ENCODE results near the gene ENO2.
A peak's percentile ranks its signal among the peaks of the same experiment; 100 is the strongest.

ENO2 gene

GRCh38 chr12:6950811-6951540, 36.6 kb downstream of the ENO2 start, which contains the start of gene PTPN6:
Gene PTPN6 (plus strand): TSS chr12:6951356. CDS start chr12:6951513, 157 bp downstream.
- peak; percentile 72 to 73 for DNase-seq

- peak in 1 of 2 donors; percentile 63 for DNase-seq
These were observed 37.3 kb downstream of the ENO2 start for GRCh38 chr12:6951551-6952120.

- no peak for DNase-seq
These were observed 37.9 kb downstream of the ENO2 start for GRCh38 chr12:6952121-6952862.

GRCh38 chr12:6952863-6953441, 38.6 kb downstream of the ENO2 start:
- peak in 1 of 2 donors; percentile 40 for DNase-seq

GRCh38 chr12:6953442-6954315, 39.3 kb downstream of the ENO2 start:
- DNase-seq, result peak; percentile 89 to 94

- peak in 1 of 2 donors; percentile 37 for DNase-seq
These were observed 40.1 kb downstream of the ENO2 start for GRCh38 chr12:6954316-6955107.

- peak in 1 of 2 donors; percentile 27 for DNase-seq
These were observed 41.0 kb downstream of the ENO2 start for GRCh38 chr12:6955108-6956020.

GRCh38 chr12:6956021-6956727, 41.8 kb downstream of the ENO2 start:
- DNase-seq, result peak; percentile 41 to 58

GRCh38 chr12:6957151-6957701, 42.8 kb downstream of the ENO2 start:
- peak in 1 of 2 donors; percentile 71 for DNase-seq

- peak in 1 of 2 donors; percentile 34 for DNase-seq
These were observed 43.6 kb downstream of the ENO2 start for GRCh38 chr12:6957741-6958608.

- DNase-seq, result peak in 1 of 2 donors; percentile 35
These were observed 44.3 kb downstream of the ENO2 start for GRCh38 chr12:6958609-6959057.

GRCh38 chr12:6959058-6959804, 44.9 kb downstream of the ENO2 start:
- DNase-seq, result peak; percentile 84 to 91

- no peak for DNase-seq
These were observed 45.6 kb downstream of the ENO2 start for GRCh38 chr12:6959805-6960592.

- DNase-seq, result peak; percentile 47 to 61
These were observed 46.4 kb downstream of the ENO2 start for GRCh38 chr12:6960593-6961277.

GRCh38 chr12:6961278-6961694, 46.9 kb downstream of the ENO2 start:
- DNase-seq, result peak; percentile 90 to 94

Measured in CD4-positive, alpha-beta T cell treated with Interferon alpha-2 for 1 hour (primary cell).